Fibroblast of pulmonary artery (primary cell): ENCODE results near the gene C5orf46.
"Not testable (repeated sequence)": the region's sequence is repeated elsewhere in the genome, so short reads cannot be mapped to it uniquely, and the experiment has no call there.

Experiments
- DNase-seq: peaks from one replicate; pipeline ENCODE4 v3.0.0-alpha.2; 2010; ENCODE audit warnings: low read depth
- H3K4me3 ChIP-seq: replicated peaks from 2 replicates; pipeline ENCODE4 v1.5.1; 2011; ENCODE audit warnings: low read depth, mild to moderate bottlenecking, control low read depth, low read length, moderate library complexity
- CTCF ChIP-seq: IDR thresholded peaks from 2 replicates; pipeline ENCODE4 v1.5.1; 2011; ENCODE audit warnings: mild to moderate bottlenecking, control low read depth, low read length, inconsistent platforms; ENCODE audit errors: missing control alignments

C5orf46 gene

GRCh38 chr5:147906326-147907095, at the start of gene C5orf46:
Gene C5orf46, minus strand, starts transcription at chr5:147906538. Its CDS starts 37 bp downstream, at chr5:147906501.
- DNase-seq, result peak; percentile 74
- no peak for TF ChIP-seq CTCF

GRCh38 chr5:147954971-147955370, 48.6 kb upstream of the C5orf46 start:
- no peak overlapping the region for H3K4me3 ChIP-seq
- no peak for TF ChIP-seq CTCF
- DNase-seq, result no peak

More at GRCh38 chr5:147906326-147907095, at the start of gene C5orf46:
- H3K4me3 ChIP-seq, result no peak within 1 kb of the TSS

- no peak overlapping the region for H3K4me3 ChIP-seq
- TF ChIP-seq CTCF, result peak; percentile 71
- DNase-seq, result peak; percentile 57
Measured at GRCh38 chr5:147949711-147950573, 43.6 kb upstream of the C5orf46 start.

- not testable (repeated sequence) for H3K4me3 ChIP-seq, DNase-seq
Measured at GRCh38 chr5:147946658-147947274, 40.4 kb upstream of the C5orf46 start.

- TF ChIP-seq CTCF, result no peak
- DNase-seq, result no peak
- H3K4me3 ChIP-seq, result no peak overlapping the region
Measured at GRCh38 chr5:147939431-147940114, 33.2 kb upstream of the C5orf46 start.

- peak; percentile 79 for DNase-seq
- H3K4me3 ChIP-seq, result no peak overlapping the region
- TF ChIP-seq CTCF, result peak; percentile 44
Measured at GRCh38 chr5:147935032-147935431, 28.7 kb upstream of the C5orf46 start.

- no peak for DNase-seq
- TF ChIP-seq CTCF, result no peak
- no peak overlapping the region for H3K4me3 ChIP-seq
Measured at GRCh38 chr5:147930769-147931168, 24.4 kb upstream of the C5orf46 start.
